Body of pancreas (tissue), 4 donors: Measurements from ENCODE around the gene CAMSAP1. TPM values are rescaled to one million over a fixed set of nuclear protein-coding genes. Genes with fewer than 3 reads are reported as not detected.

ENCODE experiments used
- ATAC-seq: fragments of 150-250 bp; one replicate; pipeline ENCODE4 v1.9.1; 2016
- DNase-seq, 4 donors: peaks; one replicate each; pipeline ENCODE4 v3.0.0-alpha.2; 2019
- H3K27ac ChIP-seq, 4 donors: fragments of 200-600 bp; sonication (generic); 1 replicate in 3 of 4; 2 replicates in 1 of 4; pipeline versions ENCODE4 v1.5.1 to v1.6.1; 2016 to 2019; ENCODE audit warnings: mild to moderate bottlenecking in 1 of 4, mixed read lengths in 1 of 4, moderate library complexity in 1 of 4
- H3K27me3 ChIP-seq, 2 donors: fragments of 200-600 bp; sonication (generic); one replicate each; pipeline ENCODE4 v1.6.0; 2016; ENCODE audit warnings: mild to moderate bottlenecking in 1 of 2
- H3K36me3 ChIP-seq, 2 donors: fragments of 200-600 bp; sonication (generic); replicated peaks in 1 of 2; 2 replicates each; pipeline ENCODE4 v1.5.1; 2016; ENCODE audit warnings: low read depth in 2 of 2; ENCODE audit not compliant: insufficient read depth in 1 of 2
- H3K4me1 ChIP-seq: fragments of 200-600 bp; sonication (generic); one replicate; pipeline ENCODE4 v1.6.0; 2016
- H3K4me3 ChIP-seq, 2 donors: fragments of 200-600 bp; sonication (generic); 1 replicate in 1 of 2; 2 replicates in 1 of 2; pipeline ENCODE4 v1.5.1; 2016 to 2019
- H3K9me3 ChIP-seq, 3 donors: fragments of 200-600 bp; sonication (generic); 1 replicate in 2 of 3; 2 replicates in 1 of 3; pipeline ENCODE4 v1.5.1; 2016
- POLR2A ChIP-seq, 3 donors: fragments of 450-650 bp; IDR thresholded peaks; one replicate each; pipeline ENCODE4 v1.6.1; 2016; ENCODE audit warnings: antibody characterized with exemption in 3 of 3, mild to moderate bottlenecking in 2 of 3
- WGBS, 2 donors: methylation state at CpG; one replicate each; pipeline ENCODE4 v1.1.5; 2017; 5-methylcytosine and 5-hydroxymethylcytosine counted together
- intact Hi-C: fragments of 100-400 bp; cut with DNase I; formaldehyde crosslinking; loops from one replicate; pipeline ENCODE4 v1.15.1; 2023
- total RNA-seq, 2 donors: library from RNA; depleted of rRNA; stranded (reverse); fragments of >200 nt; gene quantifications; one replicate each; pipeline ENCODE4 v1.1.0, GENCODE V29; 2016
- TF ChIP-seq, protein P1 (sequence below), 7 experiments: fragments of 450-650 bp in 4 of 7; fragments of 200-600 bp in 3 of 7; sonication (generic) in 3 of 7; IDR thresholded peaks; one replicate each; pipeline ENCODE4 v1.5.1; 2016 to 2019; ENCODE audit warnings: antibody characterized with exemption in 7 of 7

Gene CAMSAP1
- total RNA-seq, 2 donors from 2014 or later, result 14.8 to 30.3 TPM

DNA sequence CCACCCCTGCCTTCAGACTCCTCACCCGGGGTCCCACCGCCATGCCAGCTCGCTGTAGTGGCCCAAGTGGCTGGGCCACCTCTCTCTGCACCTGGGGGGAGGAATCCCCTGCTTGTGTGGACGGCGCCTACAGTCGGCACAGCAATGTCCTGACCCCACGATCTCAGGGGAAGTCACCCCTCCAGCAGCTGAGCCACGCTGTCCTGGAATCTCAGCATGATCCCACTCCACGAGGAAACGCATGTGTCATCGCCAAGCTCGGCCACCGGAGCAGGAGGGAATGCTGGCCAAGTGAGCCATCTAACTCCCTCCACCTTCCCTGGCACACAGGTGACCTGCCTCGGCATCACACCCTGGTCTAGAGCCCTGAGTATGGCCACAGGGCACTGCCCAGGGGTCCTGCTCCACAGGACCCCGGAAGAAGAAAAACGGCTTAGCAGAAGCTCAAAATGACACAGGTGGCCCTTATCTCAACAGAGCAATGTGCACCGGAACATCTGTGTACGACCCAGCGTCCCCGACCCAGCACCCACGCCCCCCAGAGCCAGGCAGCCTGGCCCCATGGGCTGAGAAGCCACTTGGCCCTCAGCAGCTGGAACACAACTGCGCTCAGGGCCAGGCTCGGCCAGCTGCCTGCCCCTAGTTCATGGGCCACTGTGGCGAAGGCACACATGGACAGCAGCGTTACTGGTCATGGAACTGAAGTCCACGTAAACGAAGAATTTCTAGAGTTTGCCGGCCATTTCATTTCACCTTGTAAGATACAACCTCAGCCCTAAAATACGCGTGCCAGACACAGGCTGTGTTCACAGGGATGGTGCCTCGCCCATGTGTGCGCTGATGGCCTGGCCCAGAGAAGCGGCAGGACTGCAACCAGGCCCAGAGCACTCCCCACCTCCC lies 23.4 kb upstream of the CAMSAP1 start:
- ATAC-seq, result no peak
- Histone ChIP-seq H3K36me3 (peaks cover 0 to 3% of the 10 kb centered on the region in 2 donors), H3K27me3 (no peaks in the 10 kb centered on the region), H3K27ac (no peak overlapping the region), H3K9me3 (no peaks in the 10 kb centered on the region), H3K4me3 (no peak overlapping the region), H3K4me1 (no peaks in the 10 kb centered on the region)
- DNase-seq, result no peak
- intact Hi-C loops, result no loop called here
- TF ChIP-seq, protein P1, sequence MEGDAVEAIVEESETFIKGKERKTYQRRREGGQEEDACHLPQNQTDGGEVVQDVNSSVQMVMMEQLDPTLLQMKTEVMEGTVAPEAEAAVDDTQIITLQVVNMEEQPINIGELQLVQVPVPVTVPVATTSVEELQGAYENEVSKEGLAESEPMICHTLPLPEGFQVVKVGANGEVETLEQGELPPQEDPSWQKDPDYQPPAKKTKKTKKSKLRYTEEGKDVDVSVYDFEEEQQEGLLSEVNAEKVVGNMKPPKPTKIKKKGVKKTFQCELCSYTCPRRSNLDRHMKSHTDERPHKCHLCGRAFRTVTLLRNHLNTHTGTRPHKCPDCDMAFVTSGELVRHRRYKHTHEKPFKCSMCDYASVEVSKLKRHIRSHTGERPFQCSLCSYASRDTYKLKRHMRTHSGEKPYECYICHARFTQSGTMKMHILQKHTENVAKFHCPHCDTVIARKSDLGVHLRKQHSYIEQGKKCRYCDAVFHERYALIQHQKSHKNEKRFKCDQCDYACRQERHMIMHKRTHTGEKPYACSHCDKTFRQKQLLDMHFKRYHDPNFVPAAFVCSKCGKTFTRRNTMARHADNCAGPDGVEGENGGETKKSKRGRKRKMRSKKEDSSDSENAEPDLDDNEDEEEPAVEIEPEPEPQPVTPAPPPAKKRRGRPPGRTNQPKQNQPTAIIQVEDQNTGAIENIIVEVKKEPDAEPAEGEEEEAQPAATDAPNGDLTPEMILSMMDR (IDR thresholded peaks at IDR 0.05), result no peak
- no peak for TF ChIP-seq POLR2A (IDR thresholded peaks at IDR 0.05)
- 91 to 97% methylated on average over 11 to 33 of the region's 33 CpGs for WGBS, 2 donors

DNA sequence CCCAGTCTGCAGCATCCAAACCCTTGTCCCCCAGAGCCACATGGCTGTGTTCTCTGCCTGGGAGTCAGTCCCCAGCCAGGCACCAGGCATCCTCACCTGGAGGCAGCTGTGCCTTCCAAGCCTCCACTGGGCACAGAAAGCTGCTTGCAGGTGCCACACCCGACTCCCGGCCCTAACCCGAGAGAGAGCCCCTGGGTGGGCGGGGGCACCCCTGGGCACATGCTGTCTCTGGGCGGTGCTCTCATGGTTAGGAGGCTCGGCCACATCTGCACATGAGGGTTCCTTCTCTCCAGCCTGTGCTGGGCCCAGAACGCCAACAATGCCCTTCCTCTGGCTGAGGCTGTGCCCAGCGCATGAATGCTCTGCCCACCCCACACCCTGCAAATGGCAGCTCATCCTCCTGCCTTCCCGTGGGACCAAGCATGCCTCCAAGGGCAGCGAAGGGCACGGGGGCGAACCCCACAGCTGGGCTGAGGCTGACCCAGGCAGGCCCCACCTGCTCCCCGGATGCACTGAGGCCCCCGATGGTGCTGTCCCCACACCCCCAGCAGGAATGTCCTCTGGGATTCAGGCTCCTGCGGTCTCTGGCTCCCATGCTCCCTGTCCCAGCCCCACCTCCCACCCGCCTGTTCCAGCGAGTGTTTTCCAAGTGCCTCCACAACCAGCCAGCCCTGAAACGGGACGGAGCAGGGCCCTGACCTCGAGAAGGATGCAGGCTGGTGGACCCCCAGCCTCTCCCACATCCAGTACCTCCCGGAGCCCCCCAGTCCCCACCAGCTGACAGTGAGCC lies 22.5 kb upstream of the CAMSAP1 start:
- no peak overlapping the region for H3K27ac ChIP-seq
- WGBS, 2 donors, result 92 to 94% methylated on average over 4 to 18 of the region's 21 CpGs
- no peak for ATAC-seq
- TF ChIP-seq POLR2A (IDR thresholded peaks at IDR 0.05), result no peak
- TF ChIP-seq, protein P1 (IDR thresholded peaks at IDR 0.05), result no peak
- H3K9me3 ChIP-seq, result no peaks in the 10 kb centered on the region
- no peaks in the 10 kb centered on the region for H3K4me1 ChIP-seq
- no peak overlapping the region for H3K4me3 ChIP-seq
- intact Hi-C loops, result no loop called here
- H3K27me3 ChIP-seq, result no peaks in the 10 kb centered on the region
- peaks cover 0 to 3% of the 10 kb centered on the region in 2 donors for H3K36me3 ChIP-seq
- DNase-seq, result no peak

DNA sequence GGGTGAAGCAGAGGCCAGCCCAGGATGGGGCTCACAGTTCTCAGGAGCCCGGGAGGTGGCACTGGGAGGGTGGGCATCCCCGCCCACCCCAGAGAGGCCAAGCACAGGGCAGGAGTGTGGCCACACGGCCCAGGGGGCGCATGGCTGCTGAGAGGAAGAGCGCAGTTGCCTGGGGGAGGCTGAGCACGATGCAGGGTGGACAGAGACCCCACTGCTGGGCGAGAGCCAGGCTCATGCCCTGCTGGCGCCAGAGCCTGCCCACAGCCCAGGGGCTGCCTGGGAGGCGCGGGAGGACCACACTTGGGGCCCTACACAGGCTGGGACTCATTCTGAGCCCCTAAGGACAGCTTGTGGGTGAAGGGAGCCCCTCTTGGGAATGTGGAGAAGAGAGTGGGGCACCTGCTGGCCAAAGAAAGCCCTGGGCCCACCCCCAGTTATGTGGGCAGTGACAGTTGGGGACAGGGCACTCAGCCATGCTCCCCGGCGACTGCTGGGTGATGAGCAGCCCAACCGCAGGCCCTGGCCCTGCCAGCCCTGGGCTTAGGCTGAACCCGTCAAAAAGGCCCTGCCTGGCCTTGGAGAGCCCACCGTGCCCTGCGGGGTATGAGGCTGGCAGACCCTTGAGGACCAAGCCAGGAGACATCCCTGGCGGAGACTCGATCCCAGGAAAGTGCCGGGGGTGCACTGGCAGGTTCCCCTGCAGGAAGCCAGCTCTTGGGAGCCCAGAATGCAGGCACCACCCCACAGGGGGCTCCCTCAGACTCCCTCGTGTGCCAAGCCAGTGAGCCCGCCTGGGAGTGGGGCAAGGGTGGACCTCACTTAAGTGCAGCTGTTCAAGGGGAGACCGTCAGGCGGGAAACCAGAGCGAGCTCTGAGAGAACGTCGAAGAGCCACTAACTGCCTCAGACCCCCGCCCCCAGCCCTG lies 21.6 kb upstream of the CAMSAP1 start:
- 90 to 95% methylated on average over 16 to 22 of the region's 27 CpGs for WGBS, 2 donors
- no peaks in the 10 kb centered on the region for H3K9me3 ChIP-seq
- ATAC-seq (no peak), DNase-seq (no peak)
- no peaks in the 10 kb centered on the region for H3K27me3 ChIP-seq
- no peak overlapping the region for H3K27ac ChIP-seq
- intact Hi-C loops, result no loop called here
- TF ChIP-seq, protein P1 (IDR thresholded peaks at IDR 0.05), result no peak
- TF ChIP-seq POLR2A (IDR thresholded peaks at IDR 0.05), result no peak
- peaks cover 0 to 3% of the 10 kb centered on the region in 2 donors for H3K36me3 ChIP-seq
- no peak overlapping the region for H3K4me3 ChIP-seq
- no peaks in the 10 kb centered on the region for H3K4me1 ChIP-seq

DNA sequence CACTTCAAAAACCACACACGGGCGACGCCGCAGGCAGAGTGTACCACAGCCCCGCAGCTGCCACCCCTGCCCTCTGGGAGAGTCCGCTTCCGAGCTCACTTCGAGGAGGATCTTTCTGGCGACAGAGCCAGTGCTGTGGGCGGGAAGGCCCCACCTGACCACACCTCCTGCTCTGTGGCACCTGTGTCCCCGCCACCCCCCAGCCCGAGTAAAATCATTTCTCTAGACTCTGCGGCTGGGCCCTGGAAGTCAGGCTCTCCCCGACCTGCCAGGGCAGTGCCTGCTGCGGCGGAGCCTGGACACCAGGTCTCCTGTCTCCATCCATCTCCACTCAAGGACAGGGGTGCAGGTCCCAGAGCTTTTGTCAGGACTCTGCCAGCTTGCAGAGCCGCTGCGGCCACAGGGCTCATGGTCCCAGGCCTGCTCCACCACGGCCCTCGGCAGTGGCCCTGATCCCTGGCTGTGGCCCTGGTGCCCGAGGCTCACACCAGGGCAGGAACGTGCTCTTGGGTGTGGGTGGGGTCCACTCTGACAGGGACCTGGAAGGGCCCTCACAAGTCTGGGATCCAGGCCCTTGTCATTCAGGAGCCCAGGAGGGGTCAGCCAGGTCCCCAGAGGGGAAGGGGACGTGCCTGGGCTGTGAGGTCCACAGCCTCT lies 20.9 kb upstream of the CAMSAP1 start:
- DNase-seq (no peak), ATAC-seq (no peak)
- H3K4me3 ChIP-seq, result no peak overlapping the region
- intact Hi-C loops, result no loop called here
- H3K27me3 ChIP-seq, result no peaks in the 10 kb centered on the region
- WGBS, 2 donors, result 86 to 93% methylated on average over 8 to 22 of the region's 23 CpGs
- no peaks in the 10 kb centered on the region for H3K9me3 ChIP-seq
- H3K4me1 ChIP-seq, result no peaks in the 10 kb centered on the region
- TF ChIP-seq POLR2A (IDR thresholded peaks at IDR 0.05), result no peak
- TF ChIP-seq, protein P1 (IDR thresholded peaks at IDR 0.05), result no peak
- H3K27ac ChIP-seq, result no peak overlapping the region
- peaks cover 0 to 3% of the 10 kb centered on the region in 2 donors for H3K36me3 ChIP-seq
